Measurements from ENCODE around the gene TEAD1. TPM values are rescaled to one million over a fixed set of nuclear protein-coding genes. Genes with fewer than 3 reads are reported as not detected.

Gene TEAD1
- polyA plus RNA-seq, 1 donor (not counting 4 experiments of a cell fraction or from before 2014, with no cell fraction given): 32.7 TPM

DNA sequence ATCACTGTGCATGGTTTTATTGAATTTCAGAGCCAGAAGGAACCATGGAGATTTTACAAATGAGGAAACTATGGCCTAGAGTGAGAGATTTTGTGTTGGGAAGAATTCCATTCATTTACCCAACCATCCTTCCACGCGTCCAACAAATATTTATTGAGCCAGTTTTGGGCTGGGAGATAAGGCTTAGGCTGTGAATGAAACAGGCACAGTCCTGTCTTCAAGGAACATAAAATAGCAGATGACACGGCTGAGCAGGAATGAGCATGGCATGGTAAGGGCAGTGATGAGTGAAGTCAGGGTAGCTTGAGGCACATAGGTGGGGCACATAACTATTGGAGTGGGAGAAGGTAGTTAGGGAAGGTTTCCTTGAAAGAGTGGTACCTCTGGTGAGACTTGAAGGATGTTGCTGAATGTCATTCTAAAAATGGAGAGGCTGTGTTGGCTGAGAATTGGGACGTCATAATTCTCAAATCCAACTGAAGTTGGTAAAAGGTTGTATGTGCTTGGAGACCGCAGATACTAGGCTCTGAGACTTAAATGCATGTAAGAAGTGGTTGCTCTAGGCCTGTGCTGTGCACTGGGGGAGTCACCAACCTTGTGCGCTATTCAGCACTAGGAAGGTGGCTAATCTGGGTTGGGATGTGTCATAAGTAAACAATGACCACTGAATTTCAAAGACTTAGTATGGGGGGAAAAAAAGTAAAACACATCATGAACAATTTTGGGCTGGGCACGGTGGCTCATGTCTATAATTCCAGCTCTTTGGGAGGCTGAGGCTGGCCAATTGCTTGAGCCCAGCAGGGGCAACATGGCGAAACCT is 51.9 kb downstream of the TEAD1 start:
- TF ChIP-seq EZH2 (IDR thresholded peaks at IDR 0.05; ENCODE audit: low read length): no peak
- TF ChIP-seq, protein P1, sequence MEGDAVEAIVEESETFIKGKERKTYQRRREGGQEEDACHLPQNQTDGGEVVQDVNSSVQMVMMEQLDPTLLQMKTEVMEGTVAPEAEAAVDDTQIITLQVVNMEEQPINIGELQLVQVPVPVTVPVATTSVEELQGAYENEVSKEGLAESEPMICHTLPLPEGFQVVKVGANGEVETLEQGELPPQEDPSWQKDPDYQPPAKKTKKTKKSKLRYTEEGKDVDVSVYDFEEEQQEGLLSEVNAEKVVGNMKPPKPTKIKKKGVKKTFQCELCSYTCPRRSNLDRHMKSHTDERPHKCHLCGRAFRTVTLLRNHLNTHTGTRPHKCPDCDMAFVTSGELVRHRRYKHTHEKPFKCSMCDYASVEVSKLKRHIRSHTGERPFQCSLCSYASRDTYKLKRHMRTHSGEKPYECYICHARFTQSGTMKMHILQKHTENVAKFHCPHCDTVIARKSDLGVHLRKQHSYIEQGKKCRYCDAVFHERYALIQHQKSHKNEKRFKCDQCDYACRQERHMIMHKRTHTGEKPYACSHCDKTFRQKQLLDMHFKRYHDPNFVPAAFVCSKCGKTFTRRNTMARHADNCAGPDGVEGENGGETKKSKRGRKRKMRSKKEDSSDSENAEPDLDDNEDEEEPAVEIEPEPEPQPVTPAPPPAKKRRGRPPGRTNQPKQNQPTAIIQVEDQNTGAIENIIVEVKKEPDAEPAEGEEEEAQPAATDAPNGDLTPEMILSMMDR (optimal IDR thresholded peaks at IDR 0.05 in 1 of 3, IDR thresholded peaks at IDR 0.05 in 1 of 3, conservative IDR thresholded peaks at IDR 0.05 in 1 of 3; ENCODE audit: extremely low read depth in 1 of 3, insufficient read depth in 2 of 3, low read length in 3 of 3): no peak
- Histone ChIP-seq H3K27me3 (ENCODE audit: control insufficient read depth, extremely low read depth, insufficient read depth, low read length) (no peaks in the 10 kb centered on the region), H3K9me1 (ENCODE audit: control insufficient read depth, extremely low read depth, insufficient read depth, low read length) (peaks cover 8% of the 10 kb centered on the region), H3K27ac (ENCODE audit: control insufficient read depth, insufficient read depth, low read length) (peak overlapping the region; percentile 94), H3K4me2 (ENCODE audit: control insufficient read depth, extremely low read depth, insufficient read depth, low read depth, low read length) (peak overlapping the region; percentile 92), H3K79me2 (ENCODE audit: control insufficient read depth, insufficient read depth, low read length) (peaks cover 82% of the 10 kb centered on the region), H3K9me3 (ENCODE audit: control insufficient read depth, low read depth, low read length) (no peaks in the 10 kb centered on the region), H4K20me1 (ENCODE audit: control insufficient read depth, extremely low read depth, insufficient read depth, low read length) (peaks cover 15% of the 10 kb centered on the region), H3K4me3 (ENCODE audit: control insufficient read depth in 2 of 3, extremely low read depth in 1 of 3, insufficient read depth in 2 of 3, low read depth in 1 of 3, low read length in 3 of 3) (peak overlapping the region in 2 of 3 experiments; percentile 18 to 21), H3K4me1 (ENCODE audit: control insufficient read depth, extremely low read depth, insufficient read depth, low read length) (peaks cover 60% of the 10 kb centered on the region), H3K9ac (ENCODE audit: control insufficient read depth, extremely low read depth, insufficient read depth, low read length) (no peak overlapping the region), H2AFZ (ENCODE audit: control insufficient read depth, low read length) (no peak overlapping the region), H3K36me3 (ENCODE audit: control insufficient read depth in 2 of 2, extremely low read depth in 1 of 2, insufficient read depth in 2 of 2, low read length in 2 of 2) (peaks cover 1 to 6% of the 10 kb centered on the region in 2 experiments)
- DNase-seq (ENCODE audit: low read depth, low spot score) (no peak), FAIRE-seq (peak; percentile 62)
- dilution Hi-C loops (cut with MboI; ENCODE audit: extremely low pct_ligation_motif_present, low sequenced_read_pairs): no loop called here

DNA sequence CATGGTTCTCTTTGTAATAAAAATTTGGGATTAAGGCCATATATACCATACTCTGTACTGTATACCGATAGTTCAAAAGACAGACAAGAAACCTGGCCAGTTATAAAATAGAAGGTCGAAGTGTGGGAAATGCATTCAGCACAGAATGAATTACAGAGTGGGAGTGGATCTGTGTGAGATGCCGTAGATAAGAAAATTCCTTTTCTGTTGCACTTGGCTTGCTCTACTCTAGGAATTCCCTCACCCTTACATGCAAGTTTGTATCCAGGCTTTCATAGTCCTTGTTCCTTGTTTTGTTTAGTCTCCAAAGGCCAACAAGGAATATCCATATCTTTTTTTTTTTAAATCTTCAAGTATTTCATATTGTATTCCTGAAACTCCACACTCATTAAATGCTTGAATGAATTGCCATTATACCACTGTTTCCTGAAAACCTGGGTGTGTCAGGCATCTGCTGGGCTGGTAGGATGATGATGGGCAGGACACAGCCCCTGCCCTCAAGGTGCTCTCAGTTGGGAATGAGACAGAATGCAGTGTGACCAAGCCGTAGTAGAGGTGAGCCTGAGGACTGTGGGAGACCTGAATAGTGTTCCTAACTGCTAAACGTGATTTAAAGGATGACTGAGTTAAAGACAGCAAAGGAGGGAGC is 53.5 kb downstream of the TEAD1 start:
- Histone ChIP-seq H3K4me1 (ENCODE audit: control insufficient read depth, extremely low read depth, insufficient read depth, low read length) (peaks cover 49% of the 10 kb centered on the region), H3K27ac (ENCODE audit: control insufficient read depth, insufficient read depth, low read length) (no peak overlapping the region), H4K20me1 (ENCODE audit: control insufficient read depth, extremely low read depth, insufficient read depth, low read length) (peaks cover 10% of the 10 kb centered on the region), H3K9me3 (ENCODE audit: control insufficient read depth, low read depth, low read length) (no peaks in the 10 kb centered on the region), H3K9me1 (ENCODE audit: control insufficient read depth, extremely low read depth, insufficient read depth, low read length) (peaks cover 4% of the 10 kb centered on the region), H3K79me2 (ENCODE audit: control insufficient read depth, insufficient read depth, low read length) (peaks cover 80% of the 10 kb centered on the region), H2AFZ (ENCODE audit: control insufficient read depth, low read length) (no peak overlapping the region), H3K36me3 (ENCODE audit: control insufficient read depth in 2 of 2, extremely low read depth in 1 of 2, insufficient read depth in 2 of 2, low read length in 2 of 2) (no peaks in the 10 kb centered on the region), H3K27me3 (ENCODE audit: control insufficient read depth, extremely low read depth, insufficient read depth, low read length) (no peaks in the 10 kb centered on the region), H3K9ac (ENCODE audit: control insufficient read depth, extremely low read depth, insufficient read depth, low read length) (no peak overlapping the region), H3K4me2 (ENCODE audit: control insufficient read depth, extremely low read depth, insufficient read depth, low read depth, low read length) (no peak overlapping the region), H3K4me3 (ENCODE audit: control insufficient read depth in 2 of 3, extremely low read depth in 1 of 3, insufficient read depth in 2 of 3, low read depth in 1 of 3, low read length in 3 of 3) (no peak overlapping the region)
- FAIRE-seq: no peak
- no peak for DNase-seq (ENCODE audit: low read depth, low spot score)
- dilution Hi-C loops (cut with MboI; ENCODE audit: extremely low pct_ligation_motif_present, low sequenced_read_pairs): no loop called here
- TF ChIP-seq, protein P1 (optimal IDR thresholded peaks at IDR 0.05 in 1 of 3, IDR thresholded peaks at IDR 0.05 in 1 of 3, conservative IDR thresholded peaks at IDR 0.05 in 1 of 3; ENCODE audit: extremely low read depth in 1 of 3, insufficient read depth in 2 of 3, low read length in 3 of 3): no peak
- no peak for TF ChIP-seq EZH2 (IDR thresholded peaks at IDR 0.05; ENCODE audit: low read length)
